ENCODE data around the gene ATP6V0A4.

- TF ChIP-seq, protein P1, sequence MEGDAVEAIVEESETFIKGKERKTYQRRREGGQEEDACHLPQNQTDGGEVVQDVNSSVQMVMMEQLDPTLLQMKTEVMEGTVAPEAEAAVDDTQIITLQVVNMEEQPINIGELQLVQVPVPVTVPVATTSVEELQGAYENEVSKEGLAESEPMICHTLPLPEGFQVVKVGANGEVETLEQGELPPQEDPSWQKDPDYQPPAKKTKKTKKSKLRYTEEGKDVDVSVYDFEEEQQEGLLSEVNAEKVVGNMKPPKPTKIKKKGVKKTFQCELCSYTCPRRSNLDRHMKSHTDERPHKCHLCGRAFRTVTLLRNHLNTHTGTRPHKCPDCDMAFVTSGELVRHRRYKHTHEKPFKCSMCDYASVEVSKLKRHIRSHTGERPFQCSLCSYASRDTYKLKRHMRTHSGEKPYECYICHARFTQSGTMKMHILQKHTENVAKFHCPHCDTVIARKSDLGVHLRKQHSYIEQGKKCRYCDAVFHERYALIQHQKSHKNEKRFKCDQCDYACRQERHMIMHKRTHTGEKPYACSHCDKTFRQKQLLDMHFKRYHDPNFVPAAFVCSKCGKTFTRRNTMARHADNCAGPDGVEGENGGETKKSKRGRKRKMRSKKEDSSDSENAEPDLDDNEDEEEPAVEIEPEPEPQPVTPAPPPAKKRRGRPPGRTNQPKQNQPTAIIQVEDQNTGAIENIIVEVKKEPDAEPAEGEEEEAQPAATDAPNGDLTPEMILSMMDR (IDR thresholded peaks at IDR 0.05): no peak
- TF ChIP-seq EP300 (IDR thresholded peaks at IDR 0.05; ENCODE audit: low read depth) (no peak), POLR2A (IDR thresholded peaks at IDR 0.05) (no peak), POLR2AphosphoS5 (IDR thresholded peaks at IDR 0.05) (no peak)
These were observed 11.3 kb upstream of the ATP6V0A4 start for GRCh38 chr7:138809346-138809745.
